Measurements from ENCODE around the gene CCT2.

The CCT2 gene

GRCh38 chr12:69645031-69645430 is 59.8 kb downstream of the CCT2 start:
- DNase-seq, result no peak

- DNase-seq, result no peak
These were observed 61.9 kb downstream of the CCT2 start for GRCh38 chr12:69647178-69647577.

- no peak for DNase-seq
These were observed 63.2 kb downstream of the CCT2 start for GRCh38 chr12:69648476-69648875.

- DNase-seq, result no peak
These were observed 64.3 kb downstream of the CCT2 start for GRCh38 chr12:69649529-69649928.
